Kidney capillary endothelial cell (primary cell): ENCODE measurements around the gene STRADA.

Source experiments
- DNase-seq: peaks from one replicate; pipeline ENCODE4 v3.0.0-alpha.2; 2018; ENCODE audit warnings: low spot score

Gene STRADA

GRCh38 chr17:63701456-63701820 is 40.2 kb downstream of the STRADA start:
- DNase-seq, result no peak

GRCh38 chr17:63700528-63701455 is 40.8 kb downstream of the STRADA start:
- peak; percentile 81 for DNase-seq

- peak; percentile 49 for DNase-seq
Measured at GRCh38 chr17:63699638-63700527, 41.7 kb downstream of the STRADA start, which contains the start of gene LIMD2. LIMD2 (minus strand) TSS chr17:63700125; CDS start chr17:63699298, 827 bp downstream.

GRCh38 chr17:63698886-63699637 is 42.5 kb downstream of the STRADA start:
- peak; percentile 71 for DNase-seq

GRCh38 chr17:63698381-63698885 is 43.2 kb downstream of the STRADA start:
- no peak for DNase-seq

GRCh38 chr17:63697341-63698286 is 44.0 kb downstream of the STRADA start:
- DNase-seq, result no peak

GRCh38 chr17:63696381-63696961 is 45.1 kb downstream of the STRADA start:
- DNase-seq, result peak; percentile 66

- no peak for DNase-seq
Measured at GRCh38 chr17:63695889-63696288, 45.7 kb downstream of the STRADA start.

GRCh38 chr17:63694950-63695773 is 46.4 kb downstream of the STRADA start:
- DNase-seq, result no peak

GRCh38 chr17:63694229-63694949 is 47.2 kb downstream of the STRADA start:
- DNase-seq, result no peak

GRCh38 chr17:63693411-63694113 is 48.0 kb downstream of the STRADA start:
- DNase-seq, result no peak

- DNase-seq, result no peak
Measured at GRCh38 chr17:63692195-63692816, 49.3 kb downstream of the STRADA start.

GRCh38 chr17:63689479-63689878 is 52.1 kb downstream of the STRADA start:
- DNase-seq, result no peak

- DNase-seq, result no peak
Measured at GRCh38 chr17:63688396-63689020, 53.1 kb downstream of the STRADA start.

GRCh38 chr17:63686138-63686685 is 55.4 kb downstream of the STRADA start:
- no peak for DNase-seq

GRCh38 chr17:63685578-63685977 is 56.0 kb downstream of the STRADA start:
- no peak for DNase-seq

GRCh38 chr17:63685041-63685440 is 56.6 kb downstream of the STRADA start:
- no peak for DNase-seq
